Left ventricle myocardium inferior (tissue), 1 donor: Measurements from ENCODE around the gene SH3BP5L. TPM values are rescaled to one million over a fixed set of nuclear protein-coding genes. Genes with fewer than 3 reads are reported as not detected.
A peak's percentile ranks its signal among the peaks of the same experiment; 100 is the strongest.

ENCODE experiments used
- DNase-seq: peaks from one replicate; pipeline ENCODE4 v3.0.0-alpha.2; 2020
- H3K27ac ChIP-seq: fragments of 200-600 bp; replicated peaks from 2 replicates; pipeline ENCODE4 v1.8.0; 2021
- H3K27me3 ChIP-seq: fragments of 200-600 bp; 2 replicates; pipeline ENCODE4 v1.8.0; 2021; ENCODE audit warnings: low read depth
- H3K36me3 ChIP-seq: fragments of 200-600 bp; 2 replicates; pipeline ENCODE4 v1.8.0; 2021
- H3K4me1 ChIP-seq: fragments of 200-600 bp; 2 replicates; pipeline ENCODE4 v1.8.0; 2021
- H3K4me3 ChIP-seq: fragments of 200-600 bp; 2 replicates; pipeline ENCODE4 v1.8.0; 2021; ENCODE audit warnings: mild to moderate bottlenecking, moderate library complexity
- H3K9me3 ChIP-seq: fragments of 200-600 bp; replicated peaks from 2 replicates; pipeline ENCODE4 v1.8.0; 2021
- CTCF ChIP-seq: fragments of 200-600 bp; IDR thresholded peaks from 2 replicates; pipeline ENCODE4 v1.8.0; 2021; ENCODE audit warnings: antibody characterized with exemption, mild to moderate bottlenecking, borderline replicate concordance
- intact Hi-C: fragments of 100-400 bp; cut with micrococcal nuclease; formaldehyde crosslinking; loops from one replicate; pipeline ENCODE4 v1.11.0; 2022
- total RNA-seq: library from RNA; stranded (reverse); fragmentation: NEBNext Ultra II Directional; extraction: Animal tissue kit (Norgen Biotek cat#: 25700); gene quantifications from one replicate; pipeline ENCODE4 v1.2.1, GENCODE V29; 2021
- donor health status: DM: no; HTN: yes; CAD: no; lungs with severe emphysema.

SH3BP5L gene
- total RNA-seq, 1 donor from 2014 or later: 18.0 TPM

GRCh38 chr1:248824701-248825100 is 1.0 kb downstream of the SH3BP5L start:
- Histone ChIP-seq H3K9me3 (no peaks in the 10 kb centered on the region), H3K4me1 (peaks cover 67% of the 10 kb centered on the region), H3K36me3 (peaks cover 34% of the 10 kb centered on the region), H3K27ac (peak overlapping the region; percentile 99), H3K4me3 (peak overlapping the region; percentile 92), H3K27me3 (no peaks in the 10 kb centered on the region)
- intact Hi-C loops: no loop called here
- TF ChIP-seq CTCF: no peak
- DNase-seq: no peak

GRCh38 chr1:248824301-248824700 is 1.4 kb downstream of the SH3BP5L start:
- H3K36me3 ChIP-seq: peaks cover 34% of the 10 kb centered on the region
- H3K4me1 ChIP-seq: peaks cover 67% of the 10 kb centered on the region
- DNase-seq: no peak
- TF ChIP-seq CTCF: no peak
- no peaks in the 10 kb centered on the region for H3K9me3 ChIP-seq
- intact Hi-C loops: no loop called here
- no peaks in the 10 kb centered on the region for H3K27me3 ChIP-seq
- peak overlapping the region; percentile 92 for H3K4me3 ChIP-seq
- peak overlapping the region; percentile 99 for H3K27ac ChIP-seq

GRCh38 chr1:248823517-248824001 is 2.2 kb downstream of the SH3BP5L start:
- H3K4me1 ChIP-seq: peaks cover 75% of the 10 kb centered on the region
- no peak for TF ChIP-seq CTCF

GRCh38 chr1:248822148-248823032 is 3.3 kb downstream of the SH3BP5L start:
- H3K9me3 ChIP-seq: no peaks in the 10 kb centered on the region
- peak overlapping the region; percentile 92 for H3K4me3 ChIP-seq
- intact Hi-C loops: no loop called here
- TF ChIP-seq CTCF: no peak
- DNase-seq: no peak
- H3K4me1 ChIP-seq: peaks cover 76% of the 10 kb centered on the region
- no peaks in the 10 kb centered on the region for H3K27me3 ChIP-seq
- peaks cover 38% of the 10 kb centered on the region for H3K36me3 ChIP-seq
- H3K27ac ChIP-seq: peak overlapping the region; percentile 42

More at GRCh38 chr1:248823517-248824001, 2.2 kb downstream of the SH3BP5L start:
- Histone ChIP-seq H3K36me3 (peaks cover 34% of the 10 kb centered on the region), H3K4me3 (peak overlapping the region; percentile 92), H3K27ac (no peak overlapping the region), H3K9me3 (no peaks in the 10 kb centered on the region), H3K27me3 (no peaks in the 10 kb centered on the region)
- DNase-seq: no peak
- intact Hi-C loops: no loop called here

- H3K9me3 ChIP-seq: no peaks in the 10 kb centered on the region
- peaks cover 44% of the 10 kb centered on the region for H3K36me3 ChIP-seq
- intact Hi-C loops: no loop called here
- no peak for DNase-seq
- H3K27me3 ChIP-seq: no peaks in the 10 kb centered on the region
- H3K4me3 ChIP-seq: no peak overlapping the region
- peak overlapping the region; percentile 42 for H3K27ac ChIP-seq
- peaks cover 68% of the 10 kb centered on the region for H3K4me1 ChIP-seq
- no peak for TF ChIP-seq CTCF
These were observed 4.1 kb downstream of the SH3BP5L start for GRCh38 chr1:248821641-248822040.
